NCI-H1092 treated with DMSO at 0.1 percent for 48 hours (cell line): ENCODE results near the gene DNMT1.
"Not testable (repeated sequence)": the region's sequence is repeated elsewhere in the genome, so short reads cannot be mapped to it uniquely, and the experiment has no call there.

Source experiments
- DNase-seq: peaks from one replicate; lab custom pipeline; 2025; lab: John Stamatoyannopoulos, UW

The DNMT1 gene

DNA sequence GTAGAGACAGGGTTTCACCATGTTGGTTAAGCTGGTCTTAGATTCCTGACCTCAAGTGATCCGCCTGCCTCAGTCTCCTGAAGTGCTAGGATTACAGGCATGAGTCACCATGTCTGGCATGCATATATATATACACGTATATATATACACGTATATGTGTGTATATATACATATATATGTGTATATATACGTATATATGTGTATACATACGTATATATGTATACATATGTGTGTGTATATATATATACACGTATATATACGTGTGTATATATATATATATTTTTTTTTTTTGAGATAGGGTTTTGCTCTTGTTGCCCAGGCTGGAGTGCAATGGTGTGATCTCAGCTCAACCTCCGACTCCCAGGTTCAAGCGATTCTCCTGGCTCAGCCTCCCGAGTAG lies 11.9 kb downstream of the DNMT1 start:
- DNase-seq: no peak

- DNase-seq: no peak
Observed at GRCh38 chr19:10182076-10182475, 12.7 kb downstream of the DNMT1 start.

- no peak for DNase-seq
Observed at GRCh38 chr19:10180459-10180858, 14.3 kb downstream of the DNMT1 start.

DNA sequence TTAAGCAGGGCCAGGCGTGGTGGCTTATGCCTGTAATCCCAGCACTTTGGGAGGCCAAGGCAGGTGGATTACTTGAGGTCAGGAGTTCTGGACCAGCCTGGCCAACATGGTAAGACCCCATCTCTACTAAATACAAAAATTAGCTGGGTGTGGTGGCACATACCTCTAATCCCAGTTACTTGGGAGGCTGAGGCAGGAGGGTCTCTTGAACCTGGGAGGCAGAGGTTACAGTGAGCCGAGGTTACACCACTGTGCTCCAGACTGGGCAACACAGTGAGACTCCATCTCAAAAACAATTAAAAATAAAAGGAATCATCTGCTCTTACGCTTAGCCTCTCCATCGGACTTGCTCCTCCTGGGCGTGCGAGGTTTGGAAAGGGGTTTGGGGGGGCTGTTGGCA lies 14.7 kb downstream of the DNMT1 start:
- not testable (repeated sequence) for DNase-seq

DNA sequence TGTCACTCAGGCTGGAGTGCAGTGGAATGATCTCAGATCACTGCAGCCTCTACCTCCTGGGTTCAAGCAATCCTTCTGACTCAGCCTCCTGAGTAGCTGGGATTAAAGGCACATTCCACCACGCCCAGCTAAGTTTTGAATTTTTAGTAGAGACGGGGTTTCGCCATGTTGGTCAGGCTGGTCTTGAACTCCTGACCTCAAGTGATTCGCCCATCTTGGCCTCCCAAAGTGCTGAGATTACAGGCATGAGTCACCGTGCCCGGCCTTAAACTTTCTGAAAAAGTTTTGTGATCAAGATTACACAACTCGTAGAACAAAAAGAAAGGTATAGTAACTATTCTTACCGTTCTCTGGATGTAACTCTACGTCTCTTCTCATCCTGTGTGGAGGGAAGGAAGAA lies 21.2 kb downstream of the DNMT1 start:
- DNase-seq: no peak

DNA sequence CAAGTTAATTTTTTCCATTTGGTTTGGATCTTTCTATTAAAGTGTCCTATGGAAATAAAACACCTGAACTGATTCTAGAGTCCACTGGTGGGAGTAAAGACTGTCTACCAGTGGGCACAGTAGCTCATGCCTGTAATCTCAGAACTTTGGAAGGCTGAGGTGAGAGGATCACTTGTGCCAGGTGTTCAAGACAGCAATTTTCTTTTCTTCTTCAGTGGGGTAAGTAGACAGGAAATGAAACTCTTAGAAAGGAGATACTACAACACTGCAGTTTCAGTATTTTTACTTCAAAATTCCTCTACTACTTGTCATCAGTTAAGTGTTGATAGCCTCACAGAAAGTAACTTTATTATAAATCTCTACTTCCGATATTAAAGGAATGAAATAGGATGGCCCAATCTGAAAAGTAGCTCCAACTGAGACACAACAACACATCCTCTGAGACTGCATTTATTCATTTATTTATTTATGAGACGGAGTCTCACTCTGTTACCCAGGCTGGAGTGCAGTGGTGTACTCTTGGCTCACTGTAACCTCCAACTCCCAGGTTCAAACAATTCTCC lies 26.3 kb downstream of the DNMT1 start:
- DNase-seq: no peak

- no peak for DNase-seq
Observed at GRCh38 chr19:10167459-10167858, 27.3 kb downstream of the DNMT1 start.

DNA sequence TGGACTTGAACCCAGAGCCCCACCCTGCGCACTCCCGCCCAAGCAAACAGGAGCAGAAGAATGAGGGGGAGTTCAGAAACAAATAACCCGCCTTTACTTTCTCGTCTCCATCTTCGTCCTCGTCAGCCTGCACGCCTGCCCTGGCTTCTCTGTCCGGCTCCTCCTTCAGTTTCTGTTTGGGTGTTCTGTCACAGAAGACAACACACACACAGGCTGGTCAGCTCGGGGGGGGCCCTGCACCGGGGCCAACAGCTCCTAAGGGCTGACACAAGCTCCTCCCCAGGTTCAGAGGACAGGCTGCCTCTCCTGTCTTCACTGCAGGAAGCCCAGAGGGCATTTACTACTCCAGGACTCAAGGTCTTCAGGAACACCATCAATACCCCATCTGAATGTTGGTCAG lies 28.3 kb downstream of the DNMT1 start:
- DNase-seq: not testable (repeated sequence)

GRCh38 chr19:10166046-10166445 lies 28.7 kb downstream of the DNMT1 start:
- no peak for DNase-seq

DNA sequence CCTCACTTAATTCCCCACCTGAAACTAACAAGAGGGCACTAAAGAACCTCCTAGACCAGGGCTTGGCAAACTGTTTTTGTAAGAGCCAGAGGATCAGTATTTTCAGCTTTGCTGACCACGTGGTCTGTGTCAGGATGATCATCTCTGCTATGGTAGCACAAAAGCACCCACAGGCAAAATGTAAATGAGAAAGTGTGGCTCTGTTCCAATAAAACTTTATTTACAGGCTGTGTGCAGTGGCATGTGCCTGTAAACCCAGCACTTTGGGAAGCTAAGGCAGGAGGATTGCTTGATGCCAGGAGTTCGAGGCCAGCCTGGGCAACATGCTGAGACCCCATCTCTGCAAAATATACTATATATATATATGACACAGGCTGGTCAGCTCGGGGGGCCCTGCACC lies 31.2 kb downstream of the DNMT1 start:
- no peak for DNase-seq

DNA sequence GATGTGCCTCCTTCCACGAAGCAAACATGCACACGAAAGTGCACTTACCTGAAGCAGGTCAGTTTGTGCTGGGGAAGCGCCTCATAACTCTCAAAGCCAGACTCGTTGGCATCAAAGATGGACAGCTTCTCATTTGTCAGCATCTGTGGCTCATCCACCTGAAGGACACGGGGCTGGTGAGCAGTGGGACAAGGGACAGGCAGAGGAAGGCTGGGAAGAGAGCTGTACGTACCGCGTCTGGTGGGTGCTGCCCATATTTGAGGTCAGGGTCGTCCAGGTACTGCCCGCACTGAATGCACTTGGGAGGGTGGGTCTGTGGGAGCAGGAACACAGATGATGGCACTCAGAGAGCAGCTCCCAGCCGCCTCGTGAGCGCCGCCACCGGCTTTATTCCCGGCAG lies 35.1 kb downstream of the DNMT1 start:
- no peak for DNase-seq

DNA sequence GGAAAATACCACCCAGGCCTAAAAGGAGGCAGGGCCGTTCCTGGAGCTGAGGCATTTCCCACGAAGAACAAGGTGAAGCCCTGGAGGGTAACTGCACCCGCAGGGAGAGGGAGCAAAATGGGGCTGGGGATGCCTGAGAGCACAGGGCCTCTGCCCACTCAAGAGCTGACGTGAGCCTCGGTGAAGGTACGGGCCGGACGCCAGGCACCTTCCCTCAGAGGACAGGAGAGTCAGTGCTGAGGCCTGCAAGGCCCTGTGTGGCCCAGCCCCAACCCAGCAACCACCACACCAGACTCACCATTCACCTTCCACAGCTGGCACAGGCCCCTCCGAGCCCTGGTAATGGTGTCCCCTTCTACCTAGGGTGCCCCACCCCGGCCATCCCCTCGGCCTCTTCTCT lies 36.3 kb downstream of the DNMT1 start:
- no peak for DNase-seq

- DNase-seq: no peak
Observed at GRCh38 chr19:10158071-10158470, 36.7 kb downstream of the DNMT1 start.

GRCh38 chr19:10155839-10156238 lies 38.9 kb downstream of the DNMT1 start:
- DNase-seq: no peak

GRCh38 chr19:10152100-10152499 lies 42.7 kb downstream of the DNMT1 start:
- no peak for DNase-seq

GRCh38 chr19:10151521-10151920 lies 43.2 kb downstream of the DNMT1 start:
- no peak for DNase-seq

DNA sequence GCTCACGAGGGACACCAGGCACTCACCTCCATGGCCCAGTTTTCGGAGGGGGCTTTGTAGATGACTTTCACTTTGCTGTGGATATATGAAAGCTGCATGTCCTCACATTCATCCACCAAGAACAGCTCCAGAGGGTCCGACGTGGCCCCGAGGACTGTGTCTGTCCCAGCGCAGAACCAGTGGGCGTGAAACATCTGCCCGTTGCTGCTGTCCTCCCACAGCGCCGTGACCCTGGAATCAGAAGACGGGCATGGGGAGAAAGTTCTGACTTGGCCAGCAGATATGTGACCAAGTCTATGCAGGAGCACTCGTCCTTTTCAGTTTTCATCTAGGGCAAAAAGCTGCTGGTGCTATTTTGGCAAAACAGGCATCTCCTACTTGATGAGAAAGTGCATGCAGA lies 45.3 kb downstream of the DNMT1 start:
- DNase-seq: no peak

GRCh38 chr19:10146142-10146541 lies 48.6 kb downstream of the DNMT1 start:
- no peak for DNase-seq

- DNase-seq: no peak
Observed at GRCh38 chr19:10145031-10145430, 49.7 kb downstream of the DNMT1 start.

- no peak for DNase-seq
Observed at GRCh38 chr19:10144361-10144760, 50.4 kb downstream of the DNMT1 start.

DNA sequence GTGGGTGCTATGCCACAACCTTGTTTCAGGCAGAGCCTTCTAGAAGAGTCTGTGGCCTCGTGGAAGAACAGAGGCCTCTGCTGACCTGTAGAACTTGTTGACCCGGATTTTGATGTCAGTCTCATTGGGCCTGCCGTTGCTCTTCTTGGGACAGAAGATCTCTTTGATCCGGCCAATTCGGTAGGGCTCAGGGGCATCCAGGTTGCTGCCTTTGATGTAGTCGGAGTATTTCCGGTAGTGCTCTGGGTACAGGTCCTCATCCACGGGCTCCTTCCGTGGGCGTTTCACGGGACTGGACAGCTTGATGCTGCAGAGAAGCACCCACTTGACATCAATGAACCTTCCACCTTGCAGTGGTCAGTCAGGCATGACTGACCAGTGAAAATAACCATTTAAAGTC lies 51.1 kb downstream of the DNMT1 start:
- no peak for DNase-seq

GRCh38 chr19:10142701-10143375 lies 51.9 kb downstream of the DNMT1 start:
- no peak for DNase-seq

- DNase-seq: no peak
Observed at GRCh38 chr19:10141973-10142372, 52.8 kb downstream of the DNMT1 start.

- no peak for DNase-seq
Observed at GRCh38 chr19:10141479-10141878, 53.3 kb downstream of the DNMT1 start.
